ENCODE data around the gene SPAAR. TPM values are rescaled to one million over a fixed set of nuclear protein-coding genes. Genes with fewer than 3 reads are reported as not detected.

SPAAR gene
- total RNA-seq, 1 donor, result under 0.01 TPM

- DNase-seq (ENCODE audit: low read depth in 2 of 3, low spot score in 2 of 3), result no peak
These were observed 34.9 kb downstream of the SPAAR start for GRCh38 chr9:35944173-35944572.

GRCh38 chr9:35944841-35945240, 35.6 kb downstream of the SPAAR start:
- DNase-seq (ENCODE audit: low read depth in 2 of 3, low spot score in 2 of 3), result no peak

GRCh38 chr9:35945341-35946018, 36.2 kb downstream of the SPAAR start:
- peak in 2 of 3 donors; percentile 49 to 66 for DNase-seq (ENCODE audit: low read depth in 2 of 3, low spot score in 2 of 3)

- DNase-seq (ENCODE audit: low read depth in 2 of 3, low spot score in 2 of 3), result no peak
These were observed 39.2 kb downstream of the SPAAR start for GRCh38 chr9:35948451-35948850.

DNA sequence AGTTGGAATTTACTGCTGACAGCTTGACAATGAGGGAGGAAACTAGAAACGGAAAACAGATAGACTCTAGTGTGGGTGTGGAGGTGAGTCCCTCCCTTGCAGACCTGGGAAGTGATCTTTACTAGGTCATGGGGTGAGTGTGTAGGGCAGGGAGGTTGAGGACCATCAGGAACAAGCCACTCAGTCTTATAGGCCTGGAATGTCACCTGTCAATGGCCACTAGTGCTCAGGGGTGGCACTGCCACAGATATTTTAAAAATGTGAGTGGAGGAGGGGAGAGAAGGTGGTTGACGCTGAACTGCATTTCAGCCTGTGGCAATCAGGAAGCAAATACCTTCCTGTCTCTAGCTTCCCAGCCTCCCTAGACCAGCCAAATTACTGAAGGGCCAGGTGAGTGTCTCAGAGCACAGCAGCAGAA, 39.6 kb downstream of the SPAAR start:
- DNase-seq (ENCODE audit: low read depth in 2 of 3, low spot score in 2 of 3), result no peak

GRCh38 chr9:35951736-35952135, 42.4 kb downstream of the SPAAR start:
- no peak for DNase-seq (ENCODE audit: low read depth in 2 of 3, low spot score in 2 of 3)

GRCh38 chr9:35952526-35953191, 43.4 kb downstream of the SPAAR start:
- DNase-seq (ENCODE audit: low read depth in 2 of 3, low spot score in 2 of 3), result no peak

DNA sequence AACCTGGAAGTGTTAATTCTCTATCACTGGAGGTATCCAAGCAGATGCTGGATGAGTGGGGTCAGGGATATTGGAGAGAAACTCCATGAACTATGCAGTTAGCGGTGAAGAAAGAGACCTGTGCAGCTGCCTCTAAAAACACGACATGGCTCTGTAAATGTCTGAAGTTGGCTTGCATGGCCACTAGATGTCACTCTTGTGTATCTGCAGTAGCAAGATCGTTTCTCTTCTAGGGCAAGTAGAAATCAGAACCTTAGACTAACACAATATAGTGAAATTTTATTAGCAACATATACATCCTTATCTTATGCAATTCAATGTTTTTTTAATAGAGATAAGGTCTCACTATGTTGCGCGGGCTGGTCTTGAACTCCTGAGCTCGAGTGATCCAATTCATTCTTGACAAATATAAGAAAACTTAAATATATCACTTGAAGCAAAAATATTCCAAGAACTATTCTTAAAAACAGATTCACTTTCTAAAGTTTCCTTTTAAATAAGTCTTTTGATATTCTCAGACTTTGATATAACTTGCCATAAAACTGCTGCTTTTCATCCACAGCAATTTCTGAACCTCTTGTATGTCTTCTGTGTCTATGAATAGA, 45.8 kb downstream of the SPAAR start:
- DNase-seq (ENCODE audit: low read depth in 2 of 3, low spot score in 2 of 3), result peak in 2 of 3 donors; percentile 66 to 78

GRCh38 chr9:35956651-35957050, 47.4 kb downstream of the SPAAR start:
- no peak for DNase-seq (ENCODE audit: low read depth in 2 of 3, low spot score in 2 of 3)

DNA sequence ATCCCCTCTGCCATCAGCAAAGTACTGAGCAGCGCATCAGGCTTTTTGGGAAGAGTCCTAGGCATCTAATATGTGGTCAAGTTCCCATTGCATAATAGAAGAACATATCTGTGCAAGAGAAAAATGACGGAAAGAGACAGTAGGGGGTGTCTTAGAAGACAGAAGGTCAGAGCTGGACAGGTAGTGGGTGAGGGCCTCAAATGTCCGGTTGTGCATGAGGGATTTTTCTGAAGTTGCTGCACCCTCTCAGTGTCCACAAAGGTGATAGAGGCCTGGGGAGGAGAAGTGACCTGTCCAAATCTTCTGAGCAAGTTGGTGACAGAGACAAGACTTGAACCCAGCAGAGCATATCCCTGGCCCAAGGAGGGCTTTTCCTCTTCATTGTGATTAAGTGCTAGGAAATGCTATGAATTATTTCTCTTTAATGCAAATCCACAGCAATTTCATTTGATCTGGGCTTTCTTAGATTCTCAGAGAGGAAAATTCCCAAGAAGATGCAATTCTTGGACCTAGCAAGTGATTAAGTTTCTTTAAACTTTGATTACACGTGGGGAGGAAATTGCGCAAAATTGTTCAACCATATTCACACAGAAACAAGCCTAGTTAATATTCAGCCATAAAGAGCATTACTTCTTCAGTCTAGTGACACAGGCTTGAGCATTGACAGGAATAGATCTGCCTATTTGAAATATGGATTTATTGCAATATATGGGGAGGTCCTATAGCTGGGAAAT, 49.0 kb downstream of the SPAAR start, which contains the start of gene OR2S2:
Gene OR2S2 (minus strand): TSS at position 51 of the 734 bp plus-strand sequence. CDS start 56 bp downstream, outside the sequence.
- no peak for DNase-seq (ENCODE audit: low read depth in 2 of 3, low spot score in 2 of 3)

GRCh38 chr9:35960039-35960655, 50.9 kb downstream of the SPAAR start:
- no peak for DNase-seq (ENCODE audit: low read depth in 2 of 3, low spot score in 2 of 3)

Other genes with a start within 250 kb of the SPAAR start
- 1.3 TPM for gene ARHGEF39, start 244.3 kb upstream of the SPAAR start, total RNA-seq
- 0.81 TPM for gene CA9, start 235.6 kb upstream of the SPAAR start, total RNA-seq
- 5.7 TPM for gene TPM2, start 219.6 kb upstream of the SPAAR start, total RNA-seq
- 414 TPM for gene TLN1, start 177.3 kb upstream of the SPAAR start, total RNA-seq
- 25.0 TPM for gene CREB3, start 176.8 kb upstream of the SPAAR start, total RNA-seq
- 41.5 TPM for gene GBA2, start 160.3 kb upstream of the SPAAR start, total RNA-seq
- gene RGP1, start 160.2 kb upstream of the SPAAR start, total RNA-seq, result 16.7 TPM
- 2.4 TPM for gene MSMP, start 155.2 kb upstream of the SPAAR start, total RNA-seq
- 1.6 TPM for gene NPR2, start 117.9 kb upstream of the SPAAR start, total RNA-seq
- gene SPAG8, start 97.2 kb upstream of the SPAAR start, total RNA-seq, result 3.2 TPM
- gene HINT2, start 94.4 kb upstream of the SPAAR start, total RNA-seq, result 22.6 TPM
- not detected for gene FAM221B, start 80.8 kb upstream of the SPAAR start, total RNA-seq
- gene TMEM8B, start 80.3 kb upstream of the SPAAR start, total RNA-seq, result 1.1 TPM
- not detected for gene OR13J1, start 39.1 kb upstream of the SPAAR start, total RNA-seq
- gene HRCT1, start 3.3 kb upstream of the SPAAR start, total RNA-seq, result not detected
- gene OR2S2, start 48.7 kb downstream of the SPAAR start, total RNA-seq, result not detected
- gene RECK, start 127.4 kb downstream of the SPAAR start, total RNA-seq, result 3.8 TPM
- gene GLIPR2, start 227.2 kb downstream of the SPAAR start, total RNA-seq, result 38.2 TPM

Data from hematopoietic multipotent progenitor cell (in vitro differentiated cells).